ENCODE measurements around the gene APC2. TPM values are rescaled to one million over a fixed set of nuclear protein-coding genes. Genes with fewer than 3 reads are reported as not detected.

APC2 gene
- polyA plus RNA-seq, 1 donor (not counting 4 experiments of a cell fraction or from before 2014, with no cell fraction given), result 0.01 TPM

DNA sequence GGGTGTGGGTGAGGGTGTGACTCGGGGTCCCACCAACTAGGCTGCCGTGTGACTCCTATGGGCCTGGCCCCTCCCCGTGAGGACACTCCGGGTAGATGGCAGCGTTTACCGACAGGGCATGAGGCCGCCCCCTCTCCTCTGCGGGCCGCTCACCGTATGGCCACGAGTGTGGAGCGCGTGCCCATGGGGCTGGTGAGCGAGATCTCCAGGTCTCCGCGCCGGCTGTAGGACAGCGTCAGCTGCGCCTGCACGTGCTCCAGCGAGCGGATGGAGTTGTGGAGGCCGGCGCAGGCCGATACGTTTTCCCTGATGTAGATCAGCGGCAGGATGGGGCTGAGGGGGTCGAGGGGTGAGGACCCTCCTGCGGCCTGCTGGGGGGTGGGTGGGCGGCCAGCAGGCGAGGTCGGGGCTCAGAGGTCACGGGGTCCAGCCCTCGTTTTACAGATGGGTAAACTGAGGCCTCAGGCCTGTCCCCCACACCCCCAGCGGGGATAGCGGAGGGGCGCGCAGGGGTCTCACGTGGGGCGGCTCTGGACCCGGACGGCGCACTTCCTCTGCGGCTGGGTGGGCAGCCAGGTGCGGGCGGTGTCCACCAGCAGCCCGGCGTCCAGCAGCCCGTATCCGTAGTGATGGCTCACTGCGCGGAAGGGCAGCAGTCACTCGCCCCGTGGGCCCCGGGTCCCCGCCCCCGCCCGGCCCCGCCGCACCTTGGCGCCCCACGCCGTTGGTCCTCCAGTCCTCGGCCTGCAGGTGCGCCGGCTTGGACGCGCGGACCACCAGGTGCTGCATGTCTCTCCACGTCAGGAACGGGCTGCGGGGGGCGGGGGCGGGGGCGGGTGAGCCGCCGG, 33.4 kb downstream of the APC2 start:
- no peak for DNase-seq (ENCODE audit: low read depth, low spot score)
- no peak overlapping the region for H3K9ac ChIP-seq (ENCODE audit: control insufficient read depth, extremely low read depth, insufficient read depth, low read length)
- no peak for TF ChIP-seq EZH2 (IDR thresholded peaks at IDR 0.05; ENCODE audit: low read length)
- TF ChIP-seq, protein P1, sequence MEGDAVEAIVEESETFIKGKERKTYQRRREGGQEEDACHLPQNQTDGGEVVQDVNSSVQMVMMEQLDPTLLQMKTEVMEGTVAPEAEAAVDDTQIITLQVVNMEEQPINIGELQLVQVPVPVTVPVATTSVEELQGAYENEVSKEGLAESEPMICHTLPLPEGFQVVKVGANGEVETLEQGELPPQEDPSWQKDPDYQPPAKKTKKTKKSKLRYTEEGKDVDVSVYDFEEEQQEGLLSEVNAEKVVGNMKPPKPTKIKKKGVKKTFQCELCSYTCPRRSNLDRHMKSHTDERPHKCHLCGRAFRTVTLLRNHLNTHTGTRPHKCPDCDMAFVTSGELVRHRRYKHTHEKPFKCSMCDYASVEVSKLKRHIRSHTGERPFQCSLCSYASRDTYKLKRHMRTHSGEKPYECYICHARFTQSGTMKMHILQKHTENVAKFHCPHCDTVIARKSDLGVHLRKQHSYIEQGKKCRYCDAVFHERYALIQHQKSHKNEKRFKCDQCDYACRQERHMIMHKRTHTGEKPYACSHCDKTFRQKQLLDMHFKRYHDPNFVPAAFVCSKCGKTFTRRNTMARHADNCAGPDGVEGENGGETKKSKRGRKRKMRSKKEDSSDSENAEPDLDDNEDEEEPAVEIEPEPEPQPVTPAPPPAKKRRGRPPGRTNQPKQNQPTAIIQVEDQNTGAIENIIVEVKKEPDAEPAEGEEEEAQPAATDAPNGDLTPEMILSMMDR (optimal IDR thresholded peaks at IDR 0.05 in 1 of 3, IDR thresholded peaks at IDR 0.05 in 1 of 3, conservative IDR thresholded peaks at IDR 0.05 in 1 of 3; ENCODE audit: extremely low read depth in 1 of 3, insufficient read depth in 2 of 3, low read length in 3 of 3), result no peak
- no peak for FAIRE-seq
- H3K79me2 ChIP-seq (ENCODE audit: control insufficient read depth, insufficient read depth, low read length), result peaks cover 6% of the 10 kb centered on the region
- no peaks in the 10 kb centered on the region for H3K36me3 ChIP-seq (ENCODE audit: control insufficient read depth in 2 of 2, extremely low read depth in 1 of 2, insufficient read depth in 2 of 2, low read length in 2 of 2)
- no peak overlapping the region for H2AFZ ChIP-seq (ENCODE audit: control insufficient read depth, low read length)
- H3K9me3 ChIP-seq (ENCODE audit: control insufficient read depth, low read depth, low read length), result no peaks in the 10 kb centered on the region
- peaks cover 4% of the 10 kb centered on the region for H3K4me1 ChIP-seq (ENCODE audit: control insufficient read depth, extremely low read depth, insufficient read depth, low read length)
- H3K4me3 ChIP-seq (ENCODE audit: control insufficient read depth in 2 of 3, extremely low read depth in 1 of 3, insufficient read depth in 2 of 3, low read depth in 1 of 3, low read length in 3 of 3), result no peak overlapping the region
- no peaks in the 10 kb centered on the region for H4K20me1 ChIP-seq (ENCODE audit: control insufficient read depth, extremely low read depth, insufficient read depth, low read length)
- dilution Hi-C loops (cut with MboI; ENCODE audit: extremely low pct_ligation_motif_present, low sequenced_read_pairs), result no loop called here
- no peak overlapping the region for H3K27ac ChIP-seq (ENCODE audit: control insufficient read depth, insufficient read depth, low read length)
- H3K9me1 ChIP-seq (ENCODE audit: control insufficient read depth, extremely low read depth, insufficient read depth, low read length), result no peaks in the 10 kb centered on the region
- H3K4me2 ChIP-seq (ENCODE audit: control insufficient read depth, extremely low read depth, insufficient read depth, low read depth, low read length), result no peak overlapping the region
- H3K27me3 ChIP-seq (ENCODE audit: control insufficient read depth, extremely low read depth, insufficient read depth, low read length), result no peaks in the 10 kb centered on the region

DNA sequence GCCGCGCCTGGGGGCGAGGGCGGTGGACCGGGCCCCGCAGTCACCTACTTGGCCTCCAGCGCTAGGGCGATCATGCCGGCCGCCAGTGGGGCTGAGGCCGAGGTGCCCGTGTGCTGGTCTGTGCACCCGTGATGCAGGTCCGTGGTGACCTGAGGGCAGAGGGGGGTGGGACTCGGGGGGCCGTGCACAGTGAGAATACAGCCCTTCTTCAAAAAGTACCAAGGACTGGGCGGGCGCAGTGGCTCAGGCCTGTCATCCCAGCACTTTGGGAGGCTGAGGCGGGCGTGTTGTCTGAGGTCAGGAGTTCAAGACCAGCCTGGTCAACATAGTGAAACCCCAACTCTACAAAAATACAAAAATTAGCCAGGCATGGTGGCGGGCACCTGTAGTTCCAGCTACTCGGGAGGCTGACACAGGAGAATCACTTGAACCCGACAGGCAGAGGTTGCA, 34.1 kb downstream of the APC2 start:
- H3K9ac ChIP-seq (ENCODE audit: control insufficient read depth, extremely low read depth, insufficient read depth, low read length), result no peak overlapping the region
- TF ChIP-seq EZH2 (IDR thresholded peaks at IDR 0.05; ENCODE audit: low read length), result no peak
- TF ChIP-seq, protein P1 (optimal IDR thresholded peaks at IDR 0.05 in 1 of 3, IDR thresholded peaks at IDR 0.05 in 1 of 3, conservative IDR thresholded peaks at IDR 0.05 in 1 of 3; ENCODE audit: extremely low read depth in 1 of 3, insufficient read depth in 2 of 3, low read length in 3 of 3), result no peak
- H3K9me3 ChIP-seq (ENCODE audit: control insufficient read depth, low read depth, low read length), result no peaks in the 10 kb centered on the region
- dilution Hi-C loops (cut with MboI; ENCODE audit: extremely low pct_ligation_motif_present, low sequenced_read_pairs), result no loop called here
- H3K4me3 ChIP-seq (ENCODE audit: control insufficient read depth in 2 of 3, extremely low read depth in 1 of 3, insufficient read depth in 2 of 3, low read depth in 1 of 3, low read length in 3 of 3), result no peak overlapping the region
- FAIRE-seq (no peak), DNase-seq (ENCODE audit: low read depth, low spot score) (no peak)
- H3K4me2 ChIP-seq (ENCODE audit: control insufficient read depth, extremely low read depth, insufficient read depth, low read depth, low read length), result no peak overlapping the region
- H3K9me1 ChIP-seq (ENCODE audit: control insufficient read depth, extremely low read depth, insufficient read depth, low read length), result no peaks in the 10 kb centered on the region
- H3K4me1 ChIP-seq (ENCODE audit: control insufficient read depth, extremely low read depth, insufficient read depth, low read length), result peaks cover 4% of the 10 kb centered on the region
- H4K20me1 ChIP-seq (ENCODE audit: control insufficient read depth, extremely low read depth, insufficient read depth, low read length), result no peaks in the 10 kb centered on the region
- no peak overlapping the region for H2AFZ ChIP-seq (ENCODE audit: control insufficient read depth, low read length)
- no peak overlapping the region for H3K27ac ChIP-seq (ENCODE audit: control insufficient read depth, insufficient read depth, low read length)
- no peaks in the 10 kb centered on the region for H3K79me2 ChIP-seq (ENCODE audit: control insufficient read depth, insufficient read depth, low read length)
- no peaks in the 10 kb centered on the region for H3K36me3 ChIP-seq (ENCODE audit: control insufficient read depth in 2 of 2, extremely low read depth in 1 of 2, insufficient read depth in 2 of 2, low read length in 2 of 2)
- H3K27me3 ChIP-seq (ENCODE audit: control insufficient read depth, extremely low read depth, insufficient read depth, low read length), result no peaks in the 10 kb centered on the region
